PFSK-1 (cell line): ENCODE data around the gene TBX22. TPM values are rescaled to one million over a fixed set of nuclear protein-coding genes. Genes with fewer than 3 reads are reported as not detected.

Experiments used
- FOXP2 ChIP-seq: optimal IDR thresholded peaks from 2 replicates; pipeline ENCODE3; 2011; ENCODE audit warnings: borderline replicate concordance, control low read depth, inconsistent platforms; ENCODE audit not compliant: insufficient read depth; ENCODE audit errors: extremely low read length, extremely low read depth
- POLR2AphosphoS5 ChIP-seq: IDR thresholded peaks from 2 replicates; pipeline ENCODE4 v1.6.1; 2012; ENCODE audit warnings: low read depth, mild to moderate bottlenecking, control low read depth, low read length, moderate library complexity
- REST ChIP-seq, 2 experiments: IDR thresholded peaks; 2 replicates each; pipeline versions ENCODE4 v1.6.1 to v1.8.0; 2011 to 2012; ENCODE audit warnings: low read depth in 2 of 2, low read length in 2 of 2, control low read depth in 1 of 2, inconsistent platforms in 1 of 2, mild to moderate bottlenecking in 1 of 2, moderate library complexity in 1 of 2; ENCODE audit not compliant: insufficient read depth in 1 of 2
- SIN3A ChIP-seq: IDR thresholded peaks from 2 replicates; pipeline ENCODE4 v1.6.1; 2012; ENCODE audit warnings: mild to moderate bottlenecking, low read length, moderate library complexity, borderline replicate concordance; ENCODE audit not compliant: insufficient read depth
- TAF1 ChIP-seq: IDR thresholded peaks from 2 replicates; pipeline ENCODE4 v1.6.1; 2012; ENCODE audit warnings: low read length, control low read depth, borderline replicate concordance; ENCODE audit not compliant: insufficient read depth
- polyA plus RNA-seq: library from polyadenylated mRNA; unstranded; fragments of >200 nt; gene quantifications from one replicate; pipeline ENCODE4 v1.2.1, GENCODE V29; 2012; ENCODE audit warnings: low read depth, missing spikeins; ENCODE audit not compliant: insufficient read length

TBX22 gene, protein sequence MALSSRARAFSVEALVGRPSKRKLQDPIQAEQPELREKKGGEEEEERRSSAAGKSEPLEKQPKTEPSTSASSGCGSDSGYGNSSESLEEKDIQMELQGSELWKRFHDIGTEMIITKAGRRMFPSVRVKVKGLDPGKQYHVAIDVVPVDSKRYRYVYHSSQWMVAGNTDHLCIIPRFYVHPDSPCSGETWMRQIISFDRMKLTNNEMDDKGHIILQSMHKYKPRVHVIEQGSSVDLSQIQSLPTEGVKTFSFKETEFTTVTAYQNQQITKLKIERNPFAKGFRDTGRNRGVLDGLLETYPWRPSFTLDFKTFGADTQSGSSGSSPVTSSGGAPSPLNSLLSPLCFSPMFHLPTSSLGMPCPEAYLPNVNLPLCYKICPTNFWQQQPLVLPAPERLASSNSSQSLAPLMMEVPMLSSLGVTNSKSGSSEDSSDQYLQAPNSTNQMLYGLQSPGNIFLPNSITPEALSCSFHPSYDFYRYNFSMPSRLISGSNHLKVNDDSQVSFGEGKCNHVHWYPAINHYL
- not detected for polyA plus RNA-seq

DNA sequence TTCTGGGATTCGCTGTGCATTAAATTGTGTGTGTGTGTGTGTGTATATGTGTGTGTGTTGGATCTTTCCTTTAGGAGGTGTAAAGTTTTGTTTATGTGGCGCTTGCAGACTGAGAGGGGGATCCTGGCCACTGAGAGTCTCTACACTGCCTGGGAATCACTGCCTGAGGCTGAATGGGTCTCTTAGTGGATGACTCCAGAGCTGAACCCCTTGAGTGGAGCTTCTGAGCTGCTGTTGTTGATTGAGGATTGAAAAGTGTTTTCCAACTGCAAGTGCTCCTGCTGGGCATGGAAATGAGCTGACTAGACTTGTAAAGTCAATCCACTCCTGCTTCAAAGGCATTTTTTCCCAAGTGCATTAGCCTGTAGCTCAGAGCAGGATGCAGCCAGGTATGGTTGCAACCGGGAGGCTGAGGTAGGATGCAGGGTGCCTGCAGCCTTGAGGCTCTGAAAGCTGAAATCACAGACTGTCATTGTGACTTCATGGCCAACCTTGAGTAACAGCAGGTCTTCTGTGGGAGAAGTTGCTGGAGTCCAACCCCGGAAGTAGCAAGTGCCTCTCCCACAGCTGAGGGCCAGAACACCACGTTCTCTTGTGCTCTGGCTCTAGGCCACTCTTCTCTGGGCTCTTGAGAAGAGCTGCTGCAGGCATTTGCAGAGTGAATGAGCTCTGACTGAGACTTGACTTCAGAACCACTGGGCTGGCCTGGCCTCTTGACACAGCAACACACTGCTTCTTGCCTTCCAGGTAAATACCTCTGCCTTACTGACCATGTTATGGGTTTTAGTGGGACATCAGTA lies at the start of gene TBX22:
Gene TBX22 (plus strand): TSS at position 613 of the 800 bp plus-strand sequence. CDS start 7,517 bp downstream, outside the sequence.
- no peak for TF ChIP-seq TAF1
- no peak for TF ChIP-seq FOXP2
- TF ChIP-seq REST (IDR thresholded peaks at IDR 0.05; ENCODE audit: insufficient read depth in 1 of 2, low read depth in 2 of 2, low read length in 2 of 2): no peak
- no peak for TF ChIP-seq SIN3A

DNA sequence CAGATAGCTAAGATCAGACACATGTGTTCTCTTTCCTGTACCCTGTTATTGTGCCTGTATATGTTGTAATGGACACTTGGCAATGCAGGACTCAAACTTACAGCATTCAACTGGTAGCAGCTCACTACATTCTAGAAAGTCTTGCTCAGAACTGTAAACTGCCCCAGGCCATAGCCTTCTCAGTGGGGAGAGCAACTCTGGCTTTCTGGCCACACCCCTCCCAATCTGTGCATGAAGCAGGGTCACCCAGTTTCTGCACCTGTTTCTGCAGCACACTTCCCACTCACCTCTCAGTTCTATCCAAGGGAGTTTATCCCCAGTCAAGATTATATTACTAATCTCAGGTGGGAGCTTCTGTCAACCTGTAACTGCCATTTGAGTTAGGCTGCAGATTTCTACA lies 38.9 kb upstream of the TBX22 start:
- no peak for TF ChIP-seq SIN3A
- TF ChIP-seq REST (IDR thresholded peaks at IDR 0.05; ENCODE audit: insufficient read depth in 1 of 2, low read depth in 2 of 2, low read length in 2 of 2): no peak
- no peak for TF ChIP-seq POLR2AphosphoS5
- no peak for TF ChIP-seq TAF1
- TF ChIP-seq FOXP2: no peak

GRCh38 chrX:80004458-80004857 lies 10.1 kb upstream of the TBX22 start:
- TF ChIP-seq POLR2AphosphoS5 (no peak), REST (IDR thresholded peaks at IDR 0.05; ENCODE audit: insufficient read depth in 1 of 2, low read depth in 2 of 2, low read length in 2 of 2) (no peak), TAF1 (no peak), FOXP2 (no peak), SIN3A (no peak)

DNA sequence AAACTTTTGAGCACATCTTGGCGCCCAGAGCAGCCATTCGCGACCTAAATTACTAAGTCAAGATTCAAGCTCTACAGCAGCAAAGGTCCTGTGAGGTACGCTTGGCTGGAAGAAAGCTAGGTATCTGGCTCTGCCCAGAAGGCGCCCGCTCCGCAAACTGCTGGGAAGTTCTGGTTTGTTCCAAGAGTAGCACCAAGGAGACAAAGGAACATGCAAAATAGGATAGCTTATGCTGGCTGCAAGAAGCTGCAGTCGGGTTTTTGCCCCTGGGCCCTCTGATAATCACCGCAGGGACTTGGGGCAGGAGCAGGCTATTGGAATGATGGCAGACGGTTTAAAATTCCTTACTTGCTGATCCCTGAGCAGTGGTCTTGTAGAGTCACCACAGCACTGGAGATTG lies 3.0 kb upstream of the TBX22 start:
- no peak for TF ChIP-seq POLR2AphosphoS5
- TF ChIP-seq REST (IDR thresholded peaks at IDR 0.05; ENCODE audit: insufficient read depth in 1 of 2, low read depth in 2 of 2, low read length in 2 of 2): no peak
- TF ChIP-seq SIN3A: no peak
- TF ChIP-seq TAF1: no peak
- TF ChIP-seq FOXP2: no peak
